ENCODE results near the gene CPED1. TPM values are rescaled to one million over a fixed set of nuclear protein-coding genes. Genes with fewer than 3 reads are reported as not detected.
A peak's percentile ranks its signal among the peaks of the same experiment; 100 is the strongest.

Gene CPED1
- 10 to 100 TPM; 15.0 to 32.1 (median 21.8) TPM for total RNA-seq

- Histone ChIP-seq H3K36me3 (no peaks in the 10 kb centered on the region), H3K27me3 (no peaks in the 10 kb centered on the region), H3K27ac (peak within 1 kb of the TSS; percentile 75 to 92 (median 79)), H3K4me1 (peaks cover 0 to 41% (median 9%) of the 10 kb centered on the region in 4 donors), H3K9me3 (no peaks in the 10 kb centered on the region), H3K4me3 (peak within 1 kb of the TSS; percentile 37 to 59 (median 52))
- peak; percentile 73 to 82 for DNase-seq (ENCODE audit: low spot score in 2 of 2)
- WGBS, 2 donors: 0% methylated on average over 22 to 27 of the region's 27 CpGs
- TF ChIP-seq POLR2A (IDR thresholded peaks at IDR 0.05) (peak; percentile 32 to 78), EP300 (IDR thresholded peaks at IDR 0.05) (peak in 1 of 2 donors; percentile 93), CTCF (IDR thresholded peaks at IDR 0.05) (peak in 1 of 5 experiments; percentile 20)
Measured at GRCh38 chr7:120988591-120989256, at the start of gene CPED1. Gene CPED1 (plus strand): TSS chr7:120988711. CDS start chr7:120989622, 911 bp downstream.

- DNase-seq (ENCODE audit: low spot score in 2 of 2): no peak
- Histone ChIP-seq H3K36me3 (no peaks in the 10 kb centered on the region), H3K27ac (no peak overlapping the region), H3K4me1 (no peaks in the 10 kb centered on the region), H3K4me3 (no peak overlapping the region), H3K9me3 (no peaks in the 10 kb centered on the region), H3K27me3 (no peaks in the 10 kb centered on the region)
- WGBS, 2 donors: 74 to 91% methylated on average over 3 of the region's 3 CpGs
- TF ChIP-seq EP300 (IDR thresholded peaks at IDR 0.05) (no peak), POLR2A (IDR thresholded peaks at IDR 0.05) (no peak), CTCF (IDR thresholded peaks at IDR 0.05) (no peak)
Measured at GRCh38 chr7:120939345-120939744, 49.2 kb upstream of the CPED1 start.

DNA sequence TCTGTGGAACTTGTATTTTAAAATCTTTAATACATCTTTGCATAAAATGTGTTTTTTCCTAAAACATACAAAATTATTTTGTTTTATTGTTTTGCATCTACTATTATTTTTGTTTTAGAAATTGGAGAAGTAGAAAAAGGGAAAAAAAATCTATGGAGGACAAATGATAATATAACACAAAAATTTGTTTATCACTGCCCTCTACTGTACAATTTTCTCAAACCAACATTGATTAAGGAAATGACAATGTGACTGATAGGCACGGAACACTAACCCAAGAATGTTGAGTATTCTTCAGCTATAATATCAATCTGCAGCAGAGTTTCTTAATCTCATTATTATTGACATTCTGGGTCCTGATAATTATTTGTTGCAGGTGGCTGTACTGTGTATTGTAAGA lies 47.4 kb upstream of the CPED1 start:
- H3K36me3 ChIP-seq: no peaks in the 10 kb centered on the region
- no peaks in the 10 kb centered on the region for H3K27me3 ChIP-seq
- DNase-seq (ENCODE audit: low spot score in 2 of 2): no peak
- no peaks in the 10 kb centered on the region for H3K4me1 ChIP-seq
- no peak overlapping the region for H3K27ac ChIP-seq
- no peak overlapping the region for H3K4me3 ChIP-seq
- 7 to 11% methylated on average over 1 of the region's 1 CpG for WGBS, 2 donors
- H3K9me3 ChIP-seq: no peaks in the 10 kb centered on the region
- TF ChIP-seq POLR2A (IDR thresholded peaks at IDR 0.05) (no peak), CTCF (IDR thresholded peaks at IDR 0.05) (peak in 2 of 5 experiments; percentile 11 to 33), EP300 (IDR thresholded peaks at IDR 0.05) (no peak)

- no peaks in the 10 kb centered on the region for H3K9me3 ChIP-seq
- TF ChIP-seq POLR2A (IDR thresholded peaks at IDR 0.05) (no peak), CTCF (IDR thresholded peaks at IDR 0.05) (no peak), EP300 (IDR thresholded peaks at IDR 0.05) (peak in 1 of 2 donors; percentile 75)
- no peak overlapping the region for H3K4me3 ChIP-seq
- no peak overlapping the region for H3K27ac ChIP-seq
- H3K27me3 ChIP-seq: no peaks in the 10 kb centered on the region
- no peaks in the 10 kb centered on the region for H3K4me1 ChIP-seq
- no peaks in the 10 kb centered on the region for H3K36me3 ChIP-seq
- 28 to 34% methylated on average over 3 of the region's 3 CpGs for WGBS, 2 donors
- no peak for DNase-seq (ENCODE audit: low spot score in 2 of 2)
Measured at GRCh38 chr7:120941856-120942255, 46.7 kb upstream of the CPED1 start.

- H3K27me3 ChIP-seq: no peaks in the 10 kb centered on the region
- no peak for DNase-seq (ENCODE audit: low spot score in 2 of 2)
- no peaks in the 10 kb centered on the region for H3K9me3 ChIP-seq
- no peaks in the 10 kb centered on the region for H3K36me3 ChIP-seq
- TF ChIP-seq POLR2A (IDR thresholded peaks at IDR 0.05) (no peak), CTCF (IDR thresholded peaks at IDR 0.05) (no peak), EP300 (IDR thresholded peaks at IDR 0.05) (no peak)
- no peak overlapping the region for H3K4me3 ChIP-seq
- H3K4me1 ChIP-seq: no peaks in the 10 kb centered on the region
- 97 to 100% methylated on average over 1 of the region's 1 CpG for WGBS, 2 donors
- H3K27ac ChIP-seq: no peak overlapping the region
Measured at GRCh38 chr7:120942861-120943260, 45.6 kb upstream of the CPED1 start.

All from tibial nerve (tissue), 4 donors.